ENCODE measurements around the gene CACNB1. TPM values are rescaled to one million over a fixed set of nuclear protein-coding genes. Genes with fewer than 3 reads are reported as not detected.
A peak's percentile ranks its signal among the peaks of the same experiment; 100 is the strongest.

CACNB1 gene
- total and polyA plus RNA-seq, 9 donors: 2.6 to 17.7 (median 9.2) TPM

DNA sequence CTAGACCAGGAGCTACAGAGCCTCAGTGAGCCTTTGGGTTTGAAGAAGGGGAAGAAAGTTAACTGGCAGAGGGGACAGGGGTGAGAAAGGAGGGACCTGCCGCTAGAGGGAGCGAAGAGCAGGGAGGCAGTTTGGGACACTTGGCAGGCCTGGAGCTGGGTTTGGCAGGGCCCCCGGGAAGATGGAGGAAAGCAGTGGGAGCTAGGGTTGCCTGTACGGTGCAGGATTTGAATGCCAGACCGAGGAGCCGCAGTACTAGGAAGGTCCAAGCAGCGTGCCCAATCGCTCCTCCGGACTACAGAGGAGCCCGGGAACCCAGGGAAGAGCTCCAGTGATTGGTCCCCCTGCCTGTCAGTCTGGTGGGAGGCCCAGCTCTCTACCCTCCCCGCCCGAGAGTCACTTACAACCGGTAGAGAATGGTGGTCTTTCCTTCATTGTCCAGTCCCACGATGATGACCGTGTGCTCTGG, 32.8 kb downstream of the CACNB1 start:
- peak overlapping the region; percentile 43 for H3K4me3 ChIP-seq
- 0 to 1% (median 1%) methylated on average over 15 of the region's 15 CpGs for WGBS, 3 donors
- intact Hi-C loops (cut with DNase I): loop anchor here in 3 of 4 donors (5.0 to 10.0 kb wide), 2 partner anchors 70 to 78 kb away; no protein-coding TSS in a partner anchor
- no peaks in the 10 kb centered on the region for H3K4me1 ChIP-seq (ENCODE audit: insufficient read depth)
- H3K27me3 ChIP-seq: no peaks in the 10 kb centered on the region
- no peak overlapping the region for H3K27ac ChIP-seq
- no peaks in the 10 kb centered on the region for H3K9me3 ChIP-seq
- no peak for TF ChIP-seq POLR2A (IDR thresholded peaks at IDR 0.05)
- TF ChIP-seq, protein P1, sequence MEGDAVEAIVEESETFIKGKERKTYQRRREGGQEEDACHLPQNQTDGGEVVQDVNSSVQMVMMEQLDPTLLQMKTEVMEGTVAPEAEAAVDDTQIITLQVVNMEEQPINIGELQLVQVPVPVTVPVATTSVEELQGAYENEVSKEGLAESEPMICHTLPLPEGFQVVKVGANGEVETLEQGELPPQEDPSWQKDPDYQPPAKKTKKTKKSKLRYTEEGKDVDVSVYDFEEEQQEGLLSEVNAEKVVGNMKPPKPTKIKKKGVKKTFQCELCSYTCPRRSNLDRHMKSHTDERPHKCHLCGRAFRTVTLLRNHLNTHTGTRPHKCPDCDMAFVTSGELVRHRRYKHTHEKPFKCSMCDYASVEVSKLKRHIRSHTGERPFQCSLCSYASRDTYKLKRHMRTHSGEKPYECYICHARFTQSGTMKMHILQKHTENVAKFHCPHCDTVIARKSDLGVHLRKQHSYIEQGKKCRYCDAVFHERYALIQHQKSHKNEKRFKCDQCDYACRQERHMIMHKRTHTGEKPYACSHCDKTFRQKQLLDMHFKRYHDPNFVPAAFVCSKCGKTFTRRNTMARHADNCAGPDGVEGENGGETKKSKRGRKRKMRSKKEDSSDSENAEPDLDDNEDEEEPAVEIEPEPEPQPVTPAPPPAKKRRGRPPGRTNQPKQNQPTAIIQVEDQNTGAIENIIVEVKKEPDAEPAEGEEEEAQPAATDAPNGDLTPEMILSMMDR (IDR thresholded peaks at IDR 0.05): peak; percentile 28 to 55 (median 47)
- TF ChIP-seq EP300 (IDR thresholded peaks at IDR 0.05): no peak
- H3K36me3 ChIP-seq: no peaks in the 10 kb centered on the region
- DNase-seq: peak; percentile 70 to 86 (median 83)

DNA sequence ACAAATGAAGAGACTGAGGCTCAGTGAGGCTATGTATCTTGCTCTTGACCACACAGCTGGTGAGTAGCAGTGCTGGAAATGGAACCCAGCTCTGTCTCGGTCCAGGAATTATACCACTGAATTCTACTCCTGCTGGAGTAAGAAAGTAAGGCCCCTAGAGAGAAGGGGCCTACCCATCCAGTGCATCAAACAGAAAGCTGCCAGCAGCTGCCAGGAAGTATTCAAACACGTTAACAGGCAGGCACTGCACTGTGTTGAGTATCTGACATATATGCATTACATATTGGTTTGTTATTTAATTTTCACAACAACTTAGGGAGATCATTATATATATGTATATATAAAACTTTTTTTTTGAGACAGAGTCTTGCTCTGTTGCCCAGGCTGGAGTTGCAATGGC, 35.5 kb downstream of the CACNB1 start:
- H3K4me1 ChIP-seq (ENCODE audit: insufficient read depth): no peaks in the 10 kb centered on the region
- no peaks in the 10 kb centered on the region for H3K36me3 ChIP-seq
- 77 to 82% (median 78%) methylated on average over 2 of the region's 2 CpGs for WGBS, 3 donors
- TF ChIP-seq EP300 (IDR thresholded peaks at IDR 0.05): no peak
- no peak for TF ChIP-seq POLR2A (IDR thresholded peaks at IDR 0.05)
- TF ChIP-seq, protein P1 (IDR thresholded peaks at IDR 0.05): no peak
- no peak overlapping the region for H3K4me3 ChIP-seq
- intact Hi-C loops (cut with DNase I): loop anchor here in 3 of 4 donors (5.0 to 10.0 kb wide), 2 partner anchors 73 to 80 kb away; no protein-coding TSS in a partner anchor
- H3K9me3 ChIP-seq: no peaks in the 10 kb centered on the region
- H3K27me3 ChIP-seq: no peaks in the 10 kb centered on the region
- no peak for DNase-seq
- no peak overlapping the region for H3K27ac ChIP-seq

DNA sequence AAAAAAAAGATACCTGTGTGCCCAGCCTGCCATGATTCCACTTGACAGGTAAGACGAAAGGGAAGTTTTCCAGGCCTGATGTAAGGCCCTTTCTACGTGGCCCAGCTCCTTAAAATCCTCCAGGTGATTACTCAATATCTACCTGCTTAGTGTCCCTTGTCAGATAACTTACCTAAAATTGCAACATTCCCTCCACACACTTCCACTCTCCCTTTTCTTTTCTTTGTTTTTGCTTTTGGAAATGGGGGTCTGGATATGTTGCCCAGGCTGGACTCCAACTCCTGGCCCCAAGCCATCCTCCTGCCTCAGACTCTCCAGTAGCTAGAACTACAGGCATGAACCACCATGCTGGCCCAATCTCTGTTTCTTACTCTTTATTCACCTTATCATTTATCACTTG, 38.8 kb downstream of the CACNB1 start:
- no peaks in the 10 kb centered on the region for H3K27me3 ChIP-seq
- no peak overlapping the region for H3K27ac ChIP-seq
- no peak for DNase-seq
- H3K4me1 ChIP-seq (ENCODE audit: insufficient read depth): no peaks in the 10 kb centered on the region
- 90 to 96% (median 95%) methylated on average over 2 of the region's 2 CpGs for WGBS, 3 donors
- TF ChIP-seq, protein P1 (IDR thresholded peaks at IDR 0.05): no peak
- TF ChIP-seq EP300 (IDR thresholded peaks at IDR 0.05) (no peak), POLR2A (IDR thresholded peaks at IDR 0.05) (no peak)
- no peak overlapping the region for H3K4me3 ChIP-seq
- no peaks in the 10 kb centered on the region for H3K9me3 ChIP-seq
- intact Hi-C loops (cut with DNase I): loop anchor here in 2 of 4 donors (10.0 kb wide), 2 partner anchors 284 to 404 kb away; partner anchors contain the start of genes LASP1 (in 1 of the 2) and PSMB3 (in 1 of the 2)
- no peaks in the 10 kb centered on the region for H3K36me3 ChIP-seq

DNA sequence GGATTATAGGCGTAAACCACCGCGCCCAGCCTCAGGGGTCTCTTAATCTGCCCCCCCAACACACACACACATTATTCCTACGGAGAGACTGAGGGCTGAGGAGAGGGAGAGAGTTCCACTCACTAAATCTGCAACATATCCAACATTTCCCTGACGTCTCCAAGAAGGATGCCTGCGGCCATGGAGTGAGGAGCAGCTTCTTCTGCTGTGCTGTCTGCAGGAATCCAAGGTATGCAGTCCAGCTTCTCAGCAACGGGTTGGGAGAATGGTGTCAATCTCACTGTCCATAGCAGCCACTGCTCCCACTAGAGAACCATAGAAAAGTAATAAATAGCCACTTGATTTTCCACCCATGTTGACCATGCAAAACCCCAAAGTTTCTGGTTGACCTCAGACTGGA, 41.0 kb downstream of the CACNB1 start:
- Histone ChIP-seq H3K4me3 (no peak overlapping the region), H3K4me1 (ENCODE audit: insufficient read depth) (no peaks in the 10 kb centered on the region), H3K27ac (no peak overlapping the region), H3K9me3 (no peaks in the 10 kb centered on the region), H3K36me3 (no peaks in the 10 kb centered on the region), H3K27me3 (no peaks in the 10 kb centered on the region)
- TF ChIP-seq POLR2A (IDR thresholded peaks at IDR 0.05): no peak
- no peak for TF ChIP-seq EP300 (IDR thresholded peaks at IDR 0.05)
- TF ChIP-seq, protein P1 (IDR thresholded peaks at IDR 0.05): no peak
- WGBS, 3 donors: 48 to 54% (median 53%) methylated on average over 7 of the region's 7 CpGs
- intact Hi-C loops (cut with DNase I): loop anchor here in 2 of 4 donors (10.0 kb wide), 2 partner anchors 282 to 402 kb away; partner anchors contain the start of genes LASP1 (in 1 of the 2) and PSMB3 (in 1 of the 2)
- no peak for DNase-seq

Data from ovary (tissue), 9 donors.